Skin of body (tissue), 2 donors: ENCODE results near the gene PRDM11. TPM values are rescaled to one million over a fixed set of nuclear protein-coding genes. Genes with fewer than 3 reads are reported as not detected.
"Not testable (repeated sequence)": the region's sequence is repeated elsewhere in the genome, so short reads cannot be mapped to it uniquely, and the experiment has no call there.

Experiments used
- DNase-seq: peaks from one replicate; lab custom pipeline; 2025; lab: John Stamatoyannopoulos, UW
- total RNA-seq: library from RNA; depleted of rRNA; stranded (reverse); fragments of >200 nt; gene quantifications from one replicate; pipeline ENCODE4 v1.2.3, GENCODE V29; 2014

PRDM11 gene
- total RNA-seq, result 11.0 TPM

DNA sequence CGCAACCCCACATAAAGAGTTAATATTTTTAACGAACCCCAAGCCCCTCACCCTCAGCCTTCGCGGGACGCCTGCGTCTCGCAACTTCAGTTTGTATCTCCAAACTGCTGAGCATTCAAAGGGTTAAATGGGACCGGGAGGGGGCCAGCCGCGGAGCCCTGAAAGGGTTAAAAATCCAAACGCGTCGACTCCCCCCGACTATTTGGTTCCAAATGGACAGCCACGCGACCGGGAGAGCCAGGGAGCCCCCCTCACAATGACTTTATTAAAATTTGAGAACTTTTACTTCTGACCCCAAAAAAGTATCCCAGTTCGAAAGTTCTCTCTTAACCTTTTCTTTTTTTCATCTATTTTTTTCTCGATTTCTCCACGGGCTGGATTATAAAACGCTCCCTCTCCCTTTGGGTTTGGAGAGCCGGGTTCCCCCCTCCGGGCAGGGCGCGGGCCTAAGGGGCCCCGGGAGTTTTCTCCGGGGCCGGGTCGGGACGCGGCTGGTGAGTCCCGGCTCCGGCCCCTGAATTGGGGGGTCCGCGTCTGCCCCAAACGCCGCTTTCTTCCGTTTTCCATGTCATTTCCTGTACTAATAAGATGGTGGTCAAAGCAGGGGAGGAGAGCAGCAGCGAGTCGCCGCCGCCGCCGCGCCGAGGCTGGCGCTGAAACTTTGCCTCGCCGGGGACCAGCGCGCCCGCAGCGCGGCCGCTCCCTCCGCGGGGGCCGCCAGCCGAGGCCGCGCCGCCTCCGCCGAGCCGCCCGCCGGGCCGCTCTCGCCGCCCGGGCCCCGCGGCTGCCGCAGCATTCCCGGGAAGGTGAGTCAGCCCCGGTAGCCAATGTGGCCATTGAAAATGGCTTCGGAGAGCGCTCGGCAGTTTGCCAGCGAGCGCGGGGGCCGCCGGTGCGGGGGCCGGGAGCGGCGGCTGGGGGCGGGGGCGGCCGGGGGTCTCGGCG lies at the start of gene PRDM11:
TSS of gene PRDM11 (plus strand) at position 568 of the 945 bp plus-strand sequence. CDS start 35,128 bp downstream, outside the sequence.
- peak; percentile 61 for DNase-seq

DNA sequence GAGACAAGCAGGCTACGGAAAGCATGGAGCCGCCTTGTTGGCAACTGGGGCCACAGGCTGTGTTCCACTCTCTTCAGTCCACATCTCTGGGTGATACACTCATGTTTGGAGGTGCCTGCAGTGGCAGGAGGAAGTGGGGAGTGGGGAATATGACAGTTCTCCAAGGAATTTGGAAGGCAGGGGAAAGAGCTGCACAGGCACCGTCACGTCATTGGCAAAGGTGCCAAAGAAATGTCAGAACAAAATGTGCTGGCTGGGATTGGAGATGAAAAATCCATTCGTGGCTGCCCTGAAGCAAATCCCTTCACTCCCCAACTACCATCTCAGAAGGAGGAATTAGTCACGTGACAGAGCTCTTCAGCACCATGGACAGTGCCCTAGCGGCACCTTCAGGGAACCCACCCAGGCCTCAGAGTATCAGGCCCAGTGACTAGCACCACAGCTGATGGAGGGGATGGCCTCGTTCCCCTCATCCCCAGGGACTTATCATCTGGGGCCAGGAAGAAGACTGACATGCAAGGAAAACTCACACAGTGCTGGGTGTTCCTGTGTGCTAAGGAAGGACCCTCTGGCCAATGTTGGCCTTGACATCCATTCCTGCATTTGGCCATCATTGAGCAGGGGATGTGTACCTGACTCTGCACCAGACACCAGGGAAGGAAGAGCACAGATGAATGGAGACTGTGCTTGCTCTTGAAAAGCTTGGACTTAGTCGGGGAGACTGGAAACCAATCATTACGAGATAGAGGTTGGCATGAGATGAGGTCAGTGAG lies 48.5 kb upstream of the PRDM11 start:
- peak; percentile 28 for DNase-seq

DNA sequence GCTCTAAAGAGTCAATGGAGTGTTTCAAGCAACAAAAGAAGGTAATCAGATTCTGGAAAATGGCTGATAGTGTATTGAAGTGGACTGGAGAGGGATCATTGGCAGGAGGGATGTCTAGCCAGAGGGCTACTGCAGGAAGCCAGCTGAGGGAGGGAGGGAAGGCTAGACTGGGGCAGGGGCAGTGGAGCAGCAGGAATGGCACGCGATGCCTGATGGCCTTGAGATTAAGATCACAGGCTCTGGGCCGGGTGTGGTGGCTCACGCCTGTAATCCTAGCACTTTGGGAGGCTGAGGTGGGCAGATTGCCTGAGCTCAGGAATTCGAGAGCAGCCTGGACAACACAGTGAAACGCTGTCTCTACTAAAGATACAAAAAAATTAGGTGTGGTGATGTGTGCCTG lies 47.5 kb upstream of the PRDM11 start:
- DNase-seq, result no peak

DNA sequence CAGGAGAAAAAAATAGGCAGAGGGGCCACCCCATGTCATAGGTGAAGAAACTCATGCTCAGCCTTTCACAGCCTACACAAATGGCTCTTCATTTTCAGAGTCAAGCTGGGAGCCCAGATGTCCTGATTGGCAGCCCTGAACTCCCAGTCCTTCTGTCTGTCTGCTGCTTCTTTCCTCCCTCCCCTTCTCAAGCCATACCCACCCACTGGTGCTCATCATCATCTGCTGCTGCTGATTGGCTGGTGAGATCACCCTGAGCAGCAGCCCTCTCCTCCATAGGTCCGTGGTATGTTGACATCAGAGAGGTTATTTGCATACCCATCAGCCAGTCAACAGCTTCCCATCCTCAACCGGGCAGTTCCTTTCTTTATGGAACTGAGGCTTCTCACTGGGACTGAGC lies 46.1 kb upstream of the PRDM11 start:
- DNase-seq, result no peak

DNA sequence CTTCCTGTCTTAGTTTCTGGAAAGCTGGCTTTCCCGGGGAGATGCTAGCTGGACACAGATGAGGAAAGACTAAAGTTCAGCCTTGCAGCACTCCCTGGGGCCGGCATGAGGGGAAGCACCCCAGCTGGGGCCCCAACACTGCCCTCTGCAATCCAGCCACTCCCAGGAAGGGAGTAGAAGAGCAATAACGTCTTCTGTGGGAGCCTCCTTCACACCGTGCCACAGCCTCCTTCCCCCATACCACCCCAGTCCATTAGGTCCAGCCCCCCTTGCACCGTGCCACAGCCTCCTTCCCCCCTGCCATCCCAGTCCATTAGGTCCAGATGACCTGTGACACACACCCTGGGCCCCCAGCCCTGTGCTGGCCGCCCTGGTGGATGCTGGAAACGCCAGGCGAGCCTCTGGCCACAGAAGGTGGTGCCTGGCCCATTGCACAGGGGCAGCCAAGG lies 44.1 kb upstream of the PRDM11 start:
- no peak for DNase-seq

DNA sequence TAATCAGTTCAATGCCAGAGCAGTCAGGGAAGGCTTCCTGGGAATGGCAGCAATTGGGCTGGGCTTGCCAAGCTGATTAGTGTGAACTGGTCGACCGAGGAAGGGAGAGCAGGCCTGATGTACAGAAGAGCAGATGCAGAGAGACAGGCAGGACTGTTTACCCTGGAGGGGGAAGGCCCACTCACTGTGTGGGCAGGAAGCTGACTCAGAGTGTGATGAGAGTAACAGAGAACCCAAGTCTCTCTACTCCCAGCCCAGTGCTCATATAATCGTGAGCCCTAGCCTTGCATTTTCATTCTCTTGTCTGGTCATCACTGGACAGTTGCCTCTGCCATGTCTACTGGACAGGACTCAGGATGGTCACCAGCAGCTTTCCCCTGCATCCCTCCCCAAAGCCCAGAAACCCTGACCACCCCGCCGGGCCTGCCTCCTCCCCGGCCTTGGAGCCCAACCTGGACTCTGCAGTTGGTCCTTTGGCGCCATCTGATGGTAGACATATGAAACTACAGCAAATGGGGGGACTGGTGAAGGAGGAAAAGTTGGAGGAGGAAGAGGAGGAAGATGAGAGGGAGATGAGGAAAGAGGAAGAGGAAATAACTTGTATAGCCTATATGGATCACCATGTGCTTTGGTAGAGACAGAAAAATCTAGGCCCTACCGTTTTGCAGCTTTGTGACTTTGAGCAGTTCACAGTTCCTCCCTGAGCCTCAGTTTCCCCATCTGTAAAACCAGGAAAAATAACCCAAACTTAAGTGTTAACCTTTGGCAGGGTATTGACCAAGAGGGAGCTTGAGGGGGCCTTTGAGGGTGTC lies 43.4 kb upstream of the PRDM11 start:
- DNase-seq, result peak; percentile 49

DNA sequence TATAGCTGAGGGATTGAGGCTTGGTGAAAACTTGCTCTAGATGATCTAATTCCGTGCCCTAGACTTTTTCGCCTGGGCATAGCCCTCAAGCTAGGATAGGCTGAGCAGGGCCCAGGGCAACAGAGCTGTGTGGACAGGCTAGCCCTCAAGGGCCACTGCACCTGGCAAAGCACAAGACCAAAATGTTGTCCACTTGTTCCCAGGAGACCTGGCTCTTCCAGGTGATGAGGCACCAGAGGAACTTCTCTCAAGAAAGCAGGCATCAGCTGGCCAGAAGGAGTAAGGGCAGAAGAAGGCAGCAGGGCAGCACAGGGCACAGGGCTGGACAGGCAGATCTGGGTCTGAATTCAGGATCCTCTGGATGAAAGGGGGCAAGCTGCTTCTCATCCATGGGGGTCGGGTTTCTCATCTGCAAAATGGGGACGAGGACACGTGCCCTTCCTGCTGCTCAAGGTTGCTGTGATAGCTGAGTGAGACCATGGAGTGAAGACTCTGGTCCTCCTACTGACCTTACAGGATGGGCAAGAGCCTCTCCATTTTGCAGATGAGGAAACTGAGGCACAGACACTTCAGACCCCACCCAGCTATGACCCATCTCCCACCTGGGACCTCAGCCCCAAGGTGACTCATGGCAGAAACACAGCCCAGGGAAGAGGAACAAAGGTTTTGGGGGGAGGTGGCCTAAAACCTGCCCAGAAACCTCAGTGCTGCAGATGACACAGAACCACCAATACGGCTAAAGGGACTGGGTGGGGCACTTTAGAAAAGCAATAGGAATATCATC lies 42.2 kb upstream of the PRDM11 start:
- DNase-seq, result no peak

DNA sequence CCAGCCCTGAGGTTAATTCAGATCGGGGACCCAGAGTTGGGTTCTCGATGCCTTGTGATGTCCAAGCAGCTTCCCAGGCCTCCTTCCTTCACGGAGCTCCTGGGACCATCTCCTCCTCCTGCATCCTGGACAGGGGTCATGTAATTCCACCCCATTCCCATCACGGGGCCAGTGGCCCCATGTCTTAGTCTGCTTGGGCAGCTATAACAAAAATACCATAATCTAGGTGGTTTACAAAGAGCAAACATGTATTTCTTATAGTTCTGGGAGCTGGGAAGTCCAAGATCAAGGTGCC lies 41.7 kb upstream of the PRDM11 start:
- DNase-seq, result no peak

DNA sequence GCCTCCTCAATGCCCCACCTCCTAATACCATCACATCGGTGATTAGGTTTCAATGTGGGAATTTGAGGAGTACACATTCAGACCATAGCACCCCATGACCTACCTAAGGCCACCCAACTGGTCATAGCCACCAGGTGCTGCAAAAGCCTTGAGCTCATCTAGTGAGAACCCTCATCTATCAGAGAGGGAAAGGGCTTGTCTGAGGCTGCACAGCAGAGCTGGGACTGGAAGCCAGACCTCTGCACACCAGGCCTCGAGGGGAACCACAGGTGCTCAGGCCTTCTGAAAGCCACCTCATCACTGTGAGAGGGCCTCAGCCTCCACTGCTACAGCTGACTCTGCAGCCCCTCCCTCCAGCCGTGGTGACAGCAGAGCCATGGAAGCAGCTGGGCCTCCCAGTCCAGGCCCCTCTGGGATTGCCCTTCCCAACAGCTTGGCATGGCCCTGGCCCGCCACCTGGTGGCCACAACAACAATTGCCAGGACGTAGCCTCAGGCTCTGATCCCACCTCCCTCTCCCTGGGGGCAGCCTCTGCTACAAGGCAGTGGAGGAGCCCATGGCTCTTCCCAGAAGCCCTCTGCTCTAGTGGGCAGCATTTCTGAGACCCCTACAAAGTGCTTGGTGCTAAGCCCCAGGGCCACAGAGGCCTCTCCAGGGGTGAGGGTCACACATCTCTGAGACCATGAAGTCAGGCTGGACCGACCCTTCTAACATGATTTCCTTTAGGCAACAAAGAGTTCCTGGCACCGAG lies 41.0 kb upstream of the PRDM11 start:
- DNase-seq, result peak; percentile 30

DNA sequence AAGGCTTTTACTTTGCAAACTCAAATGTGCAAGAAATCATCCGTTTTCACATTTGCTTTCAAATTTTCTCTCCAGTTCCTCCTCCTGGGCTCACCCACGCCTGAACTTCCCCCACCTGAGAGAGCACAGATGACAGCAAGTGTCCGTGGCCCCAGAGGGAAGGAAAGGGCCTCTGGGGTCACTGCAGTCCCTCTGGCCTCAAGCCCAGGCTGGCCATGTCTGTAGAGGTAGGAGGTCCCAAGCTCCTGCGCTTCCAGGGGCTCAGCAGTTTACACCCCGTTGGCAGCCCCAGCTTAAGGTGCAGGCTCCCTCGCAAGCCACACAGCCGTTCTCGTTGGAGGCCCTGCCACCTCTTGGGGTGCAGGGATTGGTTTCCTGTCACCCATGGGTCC lies 40.5 kb upstream of the PRDM11 start:
- no peak for DNase-seq

DNA sequence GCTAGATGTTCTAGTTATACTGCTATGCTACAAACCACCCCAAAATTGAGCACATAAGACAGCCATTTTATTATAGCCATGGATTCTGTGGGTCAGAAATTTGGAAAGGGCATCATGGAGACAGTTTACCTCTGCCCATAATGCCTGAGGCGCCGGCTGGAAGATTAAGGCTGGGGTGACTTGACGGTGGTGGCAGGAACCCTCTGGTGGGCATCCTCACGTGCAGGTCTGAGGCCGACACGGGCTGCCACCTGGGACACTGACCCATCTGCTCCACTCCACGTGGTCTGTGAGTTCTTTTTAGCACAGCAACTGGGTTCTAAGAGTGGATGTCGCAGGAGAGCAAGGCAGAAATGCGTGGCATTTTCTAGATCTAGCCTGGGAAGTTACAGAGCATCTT lies 40.0 kb upstream of the PRDM11 start:
- no peak for DNase-seq

DNA sequence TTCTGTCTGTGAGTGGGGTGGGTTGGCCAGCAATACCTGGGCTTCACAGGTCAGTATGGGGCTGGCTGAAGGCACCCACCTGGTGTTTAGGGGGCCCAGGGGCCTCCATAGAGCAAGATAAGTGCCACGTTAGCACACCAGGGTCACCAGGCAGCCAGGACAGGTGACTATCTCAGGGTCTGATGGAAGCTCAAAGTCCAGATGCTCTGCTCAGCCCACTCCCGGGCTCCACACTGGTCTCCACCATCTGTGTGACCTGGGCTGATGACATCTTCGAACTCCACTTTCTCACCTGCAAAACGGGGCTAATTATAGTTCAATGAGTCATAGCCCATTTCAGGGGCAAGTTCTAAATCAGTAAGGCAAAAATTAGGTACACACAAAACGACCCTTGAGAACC lies 39.4 kb upstream of the PRDM11 start:
- DNase-seq, result no peak

DNA sequence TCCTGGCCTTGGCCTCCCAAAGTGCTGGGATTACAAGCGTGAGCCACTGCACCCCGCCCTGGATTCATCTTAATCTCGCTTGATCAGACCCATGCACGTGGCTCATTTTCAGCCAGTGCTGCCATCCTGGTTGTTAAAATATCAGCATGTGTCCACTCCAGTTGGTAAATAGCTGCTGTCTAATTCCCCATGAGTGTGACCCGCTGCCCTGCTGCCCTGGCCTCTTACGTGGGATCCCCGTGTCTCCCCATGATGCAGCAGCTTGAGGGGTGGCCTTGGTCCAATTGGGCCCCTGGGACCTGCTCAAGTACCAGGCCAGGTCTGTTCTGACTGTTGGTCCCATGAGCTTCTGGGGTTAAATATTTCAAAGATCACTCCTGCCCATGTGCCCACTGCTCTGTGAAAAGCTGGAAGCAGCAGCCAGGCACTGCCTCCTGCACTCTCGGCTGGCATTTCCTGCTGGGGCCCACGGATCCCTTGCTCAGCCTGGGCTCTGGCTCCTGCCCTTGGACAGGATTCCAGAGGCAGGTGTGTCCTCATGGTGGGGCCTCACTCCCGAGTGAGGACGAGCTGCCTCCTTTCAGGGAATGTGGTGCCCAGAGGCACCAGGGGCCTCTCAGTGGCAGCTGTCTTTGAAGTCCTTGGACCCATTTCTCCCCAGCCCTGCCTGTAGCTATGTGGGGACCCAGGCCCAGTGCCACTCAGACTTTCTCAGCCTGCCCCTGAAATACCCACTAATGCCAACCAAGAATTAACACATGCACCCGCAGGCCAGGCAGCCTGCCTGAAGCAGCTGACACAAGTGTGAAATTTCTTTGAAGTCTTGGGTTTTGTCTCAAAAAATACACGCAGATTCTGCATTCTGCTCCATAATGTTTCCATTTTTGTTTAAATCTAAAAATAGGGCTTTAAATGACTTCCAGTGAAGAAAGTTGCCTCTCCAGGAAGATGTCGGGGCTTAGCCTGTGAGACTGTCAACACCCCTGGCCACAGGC lies 38.1 kb upstream of the PRDM11 start:
- no peak for DNase-seq

DNA sequence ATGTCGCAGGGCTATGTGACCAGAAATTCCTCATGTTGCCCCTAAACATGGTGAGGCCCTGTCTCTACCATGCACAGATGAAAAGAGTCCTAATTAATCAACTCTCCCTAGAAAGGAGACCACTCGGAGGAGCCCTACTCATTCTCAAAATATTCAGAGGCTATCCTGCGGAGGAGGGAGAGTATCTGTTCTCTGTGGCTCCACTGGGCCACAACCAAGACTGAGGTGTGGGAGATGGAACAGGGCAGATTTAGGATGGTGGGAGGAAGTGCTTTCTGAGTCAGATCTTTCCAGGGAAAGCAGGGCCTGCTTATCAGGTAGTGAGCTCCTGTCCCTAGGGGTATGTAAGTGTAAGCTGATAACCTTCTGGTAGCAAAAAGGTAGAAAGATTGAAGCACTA lies 37.0 kb upstream of the PRDM11 start:
- no peak for DNase-seq

DNA sequence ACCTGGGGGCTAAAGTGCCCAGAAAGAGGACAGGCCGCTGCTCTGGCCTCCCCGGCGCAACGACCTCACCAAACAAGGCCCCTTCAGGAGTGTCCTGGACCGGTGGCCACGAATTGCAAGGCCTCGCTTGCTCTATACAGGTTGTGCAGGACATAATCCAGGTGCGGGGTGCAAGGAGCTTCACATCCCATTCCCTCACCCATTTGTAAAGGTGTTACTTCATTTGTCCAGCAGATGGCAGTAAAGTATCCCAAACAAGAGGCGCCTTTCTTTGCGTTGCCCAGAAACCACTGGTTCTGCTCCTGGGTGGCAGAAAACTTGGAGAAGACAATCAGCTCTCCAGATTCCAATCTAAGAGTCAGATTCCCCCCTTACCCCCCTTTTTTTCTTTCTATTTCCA lies 35.9 kb upstream of the PRDM11 start:
- peak; percentile 39 for DNase-seq

DNA sequence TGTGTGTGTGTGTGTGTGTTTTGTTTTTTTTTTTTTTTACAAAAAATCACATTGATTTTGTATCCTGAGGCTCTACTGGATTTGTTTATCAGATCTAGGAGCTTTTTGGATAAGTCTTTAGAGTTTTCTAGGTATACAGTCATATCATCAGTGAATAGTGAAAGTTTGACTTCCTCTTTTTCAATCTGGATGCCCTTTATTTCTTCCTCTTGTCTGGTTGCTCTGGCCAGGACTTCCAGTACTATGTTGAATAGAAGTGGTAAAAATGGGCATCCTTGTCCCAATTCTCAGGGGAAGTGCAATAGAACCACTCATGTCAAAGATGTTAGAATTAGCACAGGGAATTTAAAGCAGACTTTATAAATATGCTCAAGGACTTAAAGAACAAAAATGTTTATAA lies 32.6 kb upstream of the PRDM11 start:
- no peak for DNase-seq

DNA sequence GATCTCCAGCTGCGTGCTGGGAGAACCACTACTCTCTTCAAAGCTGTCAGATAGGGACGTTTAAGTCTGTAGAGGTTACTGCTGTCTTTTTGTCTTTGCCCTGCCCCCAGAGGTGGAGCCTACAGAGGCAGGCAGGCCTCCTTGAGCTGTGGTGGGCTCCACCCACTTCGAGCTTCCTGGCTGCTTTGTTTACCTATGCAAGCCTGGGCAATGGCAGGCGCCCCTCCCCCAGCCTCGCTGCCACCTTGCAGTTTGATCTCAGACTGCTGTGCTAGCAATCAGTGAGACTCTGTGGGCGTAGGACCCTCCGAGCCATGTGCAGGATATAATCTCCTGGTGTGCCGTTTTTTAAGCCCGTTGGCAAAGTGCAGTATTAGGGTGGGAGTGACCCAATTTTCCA lies 18.6 kb upstream of the PRDM11 start:
- DNase-seq, result not testable (repeated sequence)

DNA sequence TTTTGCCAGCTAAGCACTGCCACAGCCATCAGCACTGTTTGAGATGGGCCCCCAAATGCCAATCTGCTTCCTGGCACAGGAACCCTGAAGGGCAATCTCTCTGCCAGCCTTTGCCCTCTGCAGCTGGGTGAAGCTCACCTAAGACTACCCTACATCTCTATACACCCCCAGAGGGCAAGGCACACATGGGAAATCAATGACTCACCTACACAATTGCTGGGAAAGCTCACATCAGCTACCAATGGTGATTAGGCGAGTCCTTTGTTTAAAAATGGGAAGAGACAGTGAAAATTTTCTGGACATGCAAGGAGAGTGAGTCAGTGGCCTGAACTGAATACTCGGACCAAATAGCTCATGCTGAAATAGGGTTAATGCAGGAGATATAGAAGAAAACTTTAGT lies 12.6 kb upstream of the PRDM11 start:
- DNase-seq, result no peak

DNA sequence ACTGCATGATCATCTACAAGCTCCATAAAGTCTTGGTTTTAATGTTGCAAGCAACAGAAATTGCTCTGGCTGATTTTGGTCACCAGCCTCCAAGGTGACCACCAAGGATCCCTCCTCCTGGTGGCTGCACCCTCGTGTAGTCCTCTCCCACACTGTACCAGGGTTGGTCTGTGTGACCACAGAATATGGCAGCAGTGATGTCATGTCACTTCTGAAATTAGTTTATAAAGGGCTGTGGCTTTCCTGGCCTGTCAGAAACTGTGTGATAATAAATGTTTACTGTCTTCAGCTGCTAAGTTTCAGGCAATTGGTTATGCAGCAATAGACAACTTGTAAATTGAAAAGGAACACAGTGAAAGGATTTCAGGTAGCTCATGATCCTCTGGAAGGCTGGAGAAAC lies 5.3 kb upstream of the PRDM11 start:
- DNase-seq, result no peak
